H1 (cell line): Measurements from ENCODE around the gene DPEP2. TPM values are rescaled to one million over a fixed set of nuclear protein-coding genes. Genes with fewer than 3 reads are reported as not detected.

Experiments used
- CTCF ChIA-PET: fragments of 300-600 bp; sonication (Branson Sonifier 250); formaldehyde crosslinking; loops from one replicate; lab custom pipeline; 2021; ENCODE audit not compliant: partially characterized antibody; lab: Charles Lee
- POLR2A ChIA-PET: fragments of 300-600 bp; sonication (Branson Sonifier 250); formaldehyde crosslinking; loops from one replicate; lab custom pipeline; 2021; ENCODE audit warnings: inconsistent platforms; ENCODE audit not compliant: partially characterized antibody; lab: Charles Lee
- DNase-seq, 2 experiments: peaks; one replicate each; pipeline versions ENCODE4 v3.0.0 to v3.0.0-alpha.2; 2010 to 2022; ENCODE audit warnings: low spot score in 2 of 2, low read depth in 1 of 2, mixed read lengths in 1 of 2
- FAIRE-seq: peaks from 2 replicates; lab custom pipeline; 2011; peaks lifted over from hg19 to GRCh38; lab: Jason Lieb, UNC
- H2AFZ ChIP-seq: 2 replicates; pipeline ENCODE4 v1.8.1; 2012; ENCODE audit warnings: low read length, inconsistent platforms
- H2AK5ac ChIP-seq: 2 replicates; pipeline ENCODE4 v1.6.1; 2013; ENCODE audit warnings: low read depth, low read length
- H2BK120ac ChIP-seq: replicated peaks from 2 replicates; pipeline ENCODE3; 2013; ENCODE audit warnings: low read depth, low read length, inconsistent platforms
- H2BK12ac ChIP-seq: 2 replicates; pipeline ENCODE4 v1.6.1; 2013; ENCODE audit warnings: low read depth, low read length
- H2BK15ac ChIP-seq: 2 replicates; pipeline ENCODE4 v1.6.1; 2013; ENCODE audit warnings: low read length
- H2BK20ac ChIP-seq: 2 replicates; pipeline ENCODE4 v1.6.1; 2013; ENCODE audit warnings: low read length
- H2BK5ac ChIP-seq: 2 replicates; pipeline ENCODE4 v1.6.1; 2013; ENCODE audit warnings: low read depth, low read length
- H3K14ac ChIP-seq: 2 replicates; pipeline ENCODE4 v1.6.1; 2013; ENCODE audit warnings: inconsistent platforms; ENCODE audit not compliant: insufficient read length
- H3K18ac ChIP-seq: 2 replicates; pipeline ENCODE4 v1.6.1; 2013; ENCODE audit warnings: low read length; ENCODE audit errors: extremely low read depth
- H3K23ac ChIP-seq: 2 replicates; pipeline ENCODE4 v1.6.1; 2013; ENCODE audit warnings: inconsistent platforms; ENCODE audit not compliant: insufficient read length
- H3K23me2 ChIP-seq: 2 replicates; pipeline ENCODE4 v1.6.1; 2013; ENCODE audit warnings: low read depth, low read length
- H3K27ac ChIP-seq: 2 replicates; pipeline ENCODE4 v1.6.1; 2011; ENCODE audit warnings: low read depth, low read length, inconsistent platforms
- H3K27me3 ChIP-seq, 4 experiments: replicated peaks in 1 of 4; 1 replicate in 1 of 4; 2 replicates in 3 of 4; pipeline versions ENCODE4 v1.6.1 to v1.8.1; 2011 to 2013; ENCODE audit warnings: low read length in 3 of 4, mild to moderate bottlenecking in 3 of 4, inconsistent platforms in 2 of 4, mixed read lengths in 2 of 4, moderate library complexity in 1 of 4; ENCODE audit not compliant: control insufficient read depth in 3 of 4, insufficient read depth in 3 of 4; ENCODE audit errors: extremely low read depth in 1 of 4
- H3K36me3 ChIP-seq, 4 experiments: 2 replicates each; pipeline versions ENCODE4 v1.6.1 to v1.8.1; 2011 to 2013; ENCODE audit warnings: mild to moderate bottlenecking in 4 of 4, low read length in 3 of 4, moderate library complexity in 2 of 4, control low read depth in 1 of 4, inconsistent platforms in 1 of 4; ENCODE audit not compliant: insufficient read depth in 4 of 4, control insufficient read depth in 2 of 4
- H3K4ac ChIP-seq: replicated peaks from 2 replicates; pipeline ENCODE3; 2013; ENCODE audit warnings: low read length, low read depth, mixed read lengths, inconsistent platforms; ENCODE audit not compliant: insufficient read length
- H3K4me1 ChIP-seq, 4 experiments: replicated peaks in 1 of 4; 1 replicate in 1 of 4; 2 replicates in 3 of 4; pipeline versions ENCODE4 v1.6.1 to v1.8.1; 2011 to 2013; ENCODE audit warnings: low read length in 3 of 4, inconsistent platforms in 2 of 4, mixed read lengths in 1 of 4; ENCODE audit not compliant: insufficient read depth in 4 of 4, control insufficient read depth in 3 of 4
- H3K4me2 ChIP-seq, 2 experiments: 2 replicates each; pipeline versions ENCODE4 v1.6.1 to v1.8.1; 2011 to 2013; ENCODE audit warnings: low read depth in 2 of 2, low read length in 2 of 2, control low read depth in 1 of 2, inconsistent platforms in 1 of 2, mild to moderate bottlenecking in 1 of 2; ENCODE audit not compliant: insufficient read depth in 1 of 2
- H3K4me3 ChIP-seq, 4 experiments: fragments of 200-600, 300-600 bp in 1 of 4; sonication (generic), shearing (Covaris generic), sonication (Bioruptor Twin) in 1 of 4; 2 replicates each; pipeline versions ENCODE4 v1.5.1 to v1.8.1; 2011 to 2016; ENCODE audit warnings: low read length in 4 of 4, low read depth in 3 of 4, control low read depth in 2 of 4, inconsistent platforms in 2 of 4, mild to moderate bottlenecking in 2 of 4, mixed read lengths in 1 of 4, moderate library complexity in 1 of 4; ENCODE audit not compliant: insufficient read depth in 2 of 4; ENCODE audit errors: extremely low read depth in 1 of 4
- H3K56ac ChIP-seq: replicated peaks from 2 replicates; pipeline ENCODE3; 2013; ENCODE audit warnings: low read depth, mild to moderate bottlenecking, mixed read lengths, low read length, inconsistent platforms; ENCODE audit not compliant: insufficient read length
- H3K79me1 ChIP-seq: 2 replicates; pipeline ENCODE4 v1.6.1; 2013; ENCODE audit warnings: low read depth, low read length, control low read depth
- H3K79me2 ChIP-seq, 2 experiments: 2 replicates each; pipeline versions ENCODE4 v1.6.1 to v1.8.1; 2012 to 2013; ENCODE audit warnings: low read length in 2 of 2, mild to moderate bottlenecking in 2 of 2, inconsistent platforms in 1 of 2; ENCODE audit not compliant: insufficient read depth in 2 of 2, control insufficient read depth in 1 of 2
- H3K9ac ChIP-seq, 4 experiments: replicated peaks in 1 of 4; 1 replicate in 1 of 4; 2 replicates in 3 of 4; pipeline versions ENCODE4 v1.6.1 to v1.8.1; 2011 to 2013; ENCODE audit warnings: low read depth in 3 of 4, low read length in 3 of 4, control low read depth in 2 of 4, mild to moderate bottlenecking in 2 of 4, moderate library complexity in 2 of 4, inconsistent platforms in 1 of 4; ENCODE audit errors: extremely low read depth in 1 of 4
- H3K9me3 ChIP-seq, 2 experiments: 2 replicates each; pipeline versions ENCODE4 v1.6.1 to v1.8.1; 2012 to 2013; ENCODE audit warnings: mild to moderate bottlenecking in 2 of 2, moderate library complexity in 2 of 2, control low read depth in 1 of 2, inconsistent platforms in 1 of 2, low read depth in 1 of 2, low read length in 1 of 2, mixed read lengths in 1 of 2; ENCODE audit not compliant: insufficient read depth in 2 of 2
- H4K20me1 ChIP-seq, 2 experiments: replicated peaks in 1 of 2; 2 replicates each; pipeline versions ENCODE3 to v1.8.1; 2011 to 2013; ENCODE audit warnings: inconsistent platforms in 2 of 2, low read length in 2 of 2, mild to moderate bottlenecking in 1 of 2; ENCODE audit not compliant: insufficient read depth in 2 of 2, control insufficient read depth in 1 of 2
- H4K5ac ChIP-seq: 2 replicates; pipeline ENCODE4 v1.6.1; 2013; ENCODE audit warnings: low read length, low read depth, mixed read lengths, inconsistent platforms; ENCODE audit not compliant: insufficient read length
- H4K8ac ChIP-seq: 2 replicates; pipeline ENCODE4 v1.8.0; 2013; ENCODE audit warnings: mild to moderate bottlenecking, moderate library complexity, low read length, inconsistent platforms; ENCODE audit not compliant: insufficient read depth; ENCODE audit errors: extremely low read depth
- H4K91ac ChIP-seq: replicated peaks from 2 replicates; pipeline ENCODE3; 2013; ENCODE audit warnings: low read length, mixed read lengths, inconsistent platforms; ENCODE audit not compliant: insufficient read length
- BCL11A ChIP-seq, 2 experiments: IDR thresholded peaks; one replicate each; pipeline ENCODE4 v1.6.1; 2011; ENCODE audit warnings: low read depth in 2 of 2, low read length in 2 of 2, mild to moderate bottlenecking in 2 of 2
- CBX8 ChIP-seq: fragments of 300-800, 300-1000 bp; sonication (generic); IDR thresholded peaks from 2 replicates; pipeline ENCODE4 v1.7.1; 2016; ENCODE audit warnings: low read depth, low read length, borderline replicate concordance
- CHD2 ChIP-seq: IDR thresholded peaks from 2 replicates; pipeline ENCODE4 v1.6.1; 2012; ENCODE audit warnings: low read length, improper control_type of control experiment
- EP300 ChIP-seq, 2 experiments: IDR thresholded peaks; 1 replicate in 1 of 2; 2 replicates in 1 of 2; pipeline ENCODE4 v1.6.1; 2011 to 2012; ENCODE audit warnings: low read depth in 2 of 2, low read length in 2 of 2, mild to moderate bottlenecking in 2 of 2, borderline replicate concordance in 1 of 2, inconsistent platforms in 1 of 2, moderate library complexity in 1 of 2
- KDM5A ChIP-seq: fragments of 200-600 bp; IDR thresholded peaks from 2 replicates; pipeline ENCODE4 v1.7.1; 2012; ENCODE audit warnings: mild to moderate bottlenecking, low read length, inconsistent platforms, mixed read lengths
- MAFK ChIP-seq: IDR thresholded peaks from 2 replicates; pipeline ENCODE4 v1.6.1; 2012; ENCODE audit warnings: low read depth, mild to moderate bottlenecking, improper control_type of control experiment, low read length
- RXRA ChIP-seq: IDR thresholded peaks from 2 replicates; pipeline ENCODE4 v1.6.1; 2011; ENCODE audit warnings: low read depth, mild to moderate bottlenecking, low read length, moderate library complexity; ENCODE audit not compliant: insufficient read depth
- SIRT6 ChIP-seq: IDR thresholded peaks from one replicate; pipeline ENCODE4 v1.7.1; 2012; ENCODE audit warnings: low read length, inconsistent platforms
- SP2 ChIP-seq: IDR thresholded peaks from 2 replicates; pipeline ENCODE4 v1.6.1; 2012; ENCODE audit warnings: mild to moderate bottlenecking, low read length, inconsistent platforms
- SP4 ChIP-seq: IDR thresholded peaks from 2 replicates; pipeline ENCODE4 v1.6.1; 2012; ENCODE audit warnings: low read length, inconsistent platforms
- SRF ChIP-seq: IDR thresholded peaks from 2 replicates; pipeline ENCODE4 v1.6.1; 2011; ENCODE audit warnings: mild to moderate bottlenecking, low read depth, low read length, moderate library complexity
- TBP ChIP-seq: IDR thresholded peaks from 2 replicates; pipeline ENCODE4 v1.6.1; 2011; ENCODE audit warnings: low read depth, low read length, improper control_type of control experiment
- TCF12 ChIP-seq: IDR thresholded peaks from 2 replicates; pipeline ENCODE4 v1.6.1; 2011; ENCODE audit warnings: low read depth, mild to moderate bottlenecking, low read length
- WGBS, 2 experiments: shearing (Covaris generic) in 1 of 2; methylation state at CpG; one replicate each; pipeline versions ENCODE4 v1.1.6 to v1.1.7; 2013 to 2015; ENCODE audit warnings: low lambda C conversion rate in 2 of 2, mixed read lengths in 2 of 2, inconsistent platforms in 1 of 2, low coverage in 1 of 2, missing lambda C conversion rate in 1 of 2; ENCODE audit not compliant: insufficient replicate concordance in 2 of 2, insufficient coverage in 1 of 2, insufficient read length in 1 of 2; ENCODE audit errors: extremely low coverage in 1 of 2, missing lambda C conversion rate in 1 of 2; 5-methylcytosine and 5-hydroxymethylcytosine counted together
- polyA plus RNA-seq, 7 experiments: library from polyadenylated mRNA; depleted of rRNA in 3 of 7; stranded (reverse) in 5 of 7; unstranded in 2 of 7; fragments of >200 nt in 5 of 7; fragments of 200-250 nt in 2 of 7; gene quantifications; 1 replicate in 5 of 7; 2 replicates in 1 of 7; 4 replicates in 1 of 7; pipeline versions ENCODE4 v1.2.1 to v1.2.3, GENCODE V29; 2011 to 2013; ENCODE audit warnings: missing spikeins in 2 of 7, mixed read lengths in 2 of 7
- total RNA-seq: library from RNA; stranded (reverse); fragmentation: NEBNext Ultra II Directional; extraction: Animal tissue kit (Norgen Biotek cat#: 25700); gene quantifications from 2 replicates; pipeline ENCODE4 v1.2.1, GENCODE V29; 2021

Gene DPEP2
- total and polyA plus RNA-seq, 2 of the 8 experiments (the other 6 are each of a cell fraction or from before 2014, with no cell fraction given), result not detected

DNA sequence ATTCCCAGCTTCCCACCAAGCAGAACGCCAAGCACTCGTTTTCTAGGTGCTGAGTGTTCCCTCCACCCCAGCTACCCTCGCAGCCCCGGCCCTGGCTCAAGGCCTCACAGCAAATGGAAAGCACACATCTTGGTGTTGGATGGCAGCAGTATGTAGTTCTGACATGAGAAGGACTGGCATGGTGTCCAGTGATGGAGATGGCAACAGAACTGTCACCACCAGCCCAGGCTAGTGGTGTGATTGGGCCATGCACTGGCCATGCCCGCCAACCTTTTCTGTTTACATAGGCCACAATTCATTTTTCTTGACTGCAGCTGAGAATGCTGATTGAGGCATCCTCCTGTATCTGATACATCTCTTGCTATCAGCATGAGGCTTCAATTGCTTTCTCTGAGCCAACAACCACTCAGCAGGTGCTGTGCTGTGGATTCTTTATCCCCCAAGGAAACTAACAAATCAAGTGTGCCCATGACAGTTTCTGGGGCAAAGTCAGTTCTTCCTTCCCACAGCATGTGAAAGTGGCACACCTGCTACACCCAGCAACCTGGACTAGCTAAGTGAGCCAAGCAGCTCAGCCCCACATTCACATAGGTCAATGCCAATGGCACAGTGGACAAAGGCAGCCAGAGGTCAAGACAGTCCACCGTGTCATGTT is 34.7 kb downstream of the DPEP2 start:
- Histone ChIP-seq H3K9ac (no peak overlapping the region; a peak in 1 of 7 replicates), H3K4me2 (no peak overlapping the region; a peak in 2 of 4 replicates), H3K9me3 (no peaks in the 10 kb centered on the region), H2BK12ac (peak overlapping the region; percentile 27; the same call in 1 of the 2 replicates), H3K23ac (no peak overlapping the region), H2BK120ac (no peak overlapping the region), H3K23me2 (peaks cover 7% of the 10 kb centered on the region; the same call in 1 of the 2 replicates), H3K36me3 (peaks cover 4 to 19% (median 16%) of the 10 kb centered on the region in 4 experiments; a peak in 5 of 8 replicates), H4K5ac (no peak overlapping the region), H4K20me1 (peaks cover 0 to 25% of the 10 kb centered on the region in 2 experiments), H3K79me1 (peaks cover 20% of the 10 kb centered on the region; the same call in 1 of the 2 replicates), H3K18ac (no peak overlapping the region), H3K56ac (no peak overlapping the region), H4K8ac (0 out of 2 replicates have a peak overlapping the region, but pooled peaks have one; percentile 54), H3K4me3 (no peak overlapping the region), H2AK5ac (0 out of 2 replicates have a peak overlapping the region, but pooled peaks have one; percentile 43), H2BK15ac (peak overlapping the region; percentile 96; the same call in 1 of the 2 replicates), H3K79me2 (peaks cover 0 to 4% of the 10 kb centered on the region in 2 experiments; a peak in 2 of 4 replicates), H2AFZ (no peak overlapping the region), H4K91ac (no peak overlapping the region), H3K27ac (no peak overlapping the region), H3K14ac (no peak overlapping the region), H2BK5ac (peak overlapping the region; percentile 35; the same call in 1 of the 2 replicates), H3K4ac (no peak overlapping the region), H2BK20ac (no peak overlapping the region), H3K27me3 (no peaks in the 10 kb centered on the region), H3K4me1 (peaks cover 6 to 25% (median 19%) of the 10 kb centered on the region in 4 experiments)
- no peak for FAIRE-seq
- DNase-seq, result no peak
- WGBS, 2 experiments, result 94% methylated on average over 6 of the region's 6 CpGs; no CpG with 5 or more reads in 1 of the 2 experiments
- ChIA-PET CTCF (interaction anchor here (0.7 to 10.9 kb wide), 13 partner anchors 14 to 301 kb away, joined by 3 to 90 read pairs (median 4); partner anchors contain the start of genes DPEP3, LCAT and SLC7A6), POLR2A (interaction anchor here (0.6 to 3.9 kb wide), 12 partner anchors 8 to 417 kb away, joined by 3 to 26 read pairs (median 3); partner anchors contain the start of genes DDX28, DUS2, EDC4 and PSMB10)
- no peak for TF ChIP-seq CHD2
- TF ChIP-seq KDM5A, result no peak
- TF ChIP-seq TBP, result no peak
- no peak for TF ChIP-seq EP300 (IDR thresholded peaks at IDR 0.05; ENCODE audit: borderline replicate concordance in 1 of 2, low read depth in 2 of 2, low read length in 2 of 2)
- TF ChIP-seq SRF, result no peak
- no peak for TF ChIP-seq BCL11A (IDR thresholded peaks at IDR 0.05; ENCODE audit: low read depth in 2 of 2, low read length in 2 of 2)
- TF ChIP-seq TCF12, result no peak
- no peak for TF ChIP-seq MAFK
- TF ChIP-seq SIRT6, result no peak
- no peak for TF ChIP-seq SP4
- TF ChIP-seq SP2, result no peak
- no peak for TF ChIP-seq RXRA
- no peak for TF ChIP-seq CBX8
